Stimulated activated CD8-positive, alpha-beta memory T cell treated with anti-CD3 and anti-CD28 coated beads, Interleukin-7, amount 100 ng/mL, for 4 hours (primary cell): ENCODE results near the gene LETM1.

ENCODE experiments used
- DNase-seq, 2 donors: peaks; one replicate each; pipeline ENCODE4 v3.0.0-alpha.2; 2020; ENCODE audit warnings: low read depth in 2 of 2

The LETM1 gene

DNA sequence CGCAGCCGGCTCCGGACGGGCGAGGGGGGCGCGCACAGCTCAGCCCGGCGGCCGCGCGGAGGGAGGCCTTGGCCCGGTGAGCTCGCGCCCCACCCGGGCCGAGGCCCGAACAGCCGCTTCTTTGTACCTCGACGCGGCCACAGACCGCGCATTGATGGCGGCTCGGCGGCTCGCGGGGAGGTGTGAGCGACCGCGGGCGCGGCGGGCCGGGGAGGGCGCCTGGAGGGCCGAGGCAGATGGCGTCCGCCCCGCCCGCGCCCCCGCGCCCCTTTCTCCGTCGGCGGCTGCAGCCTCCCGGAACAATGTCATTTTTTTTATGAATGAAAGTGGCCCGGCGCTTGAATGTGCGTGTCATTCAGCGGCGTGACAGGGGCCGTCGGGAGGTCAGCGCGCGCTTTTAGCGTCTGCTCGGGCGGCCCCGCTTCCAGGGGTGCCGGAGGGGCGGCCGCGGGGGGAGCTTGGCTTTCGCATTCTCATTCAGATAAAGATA lies 61.1 kb downstream of the LETM1 start:
- DNase-seq, result no peak

DNA sequence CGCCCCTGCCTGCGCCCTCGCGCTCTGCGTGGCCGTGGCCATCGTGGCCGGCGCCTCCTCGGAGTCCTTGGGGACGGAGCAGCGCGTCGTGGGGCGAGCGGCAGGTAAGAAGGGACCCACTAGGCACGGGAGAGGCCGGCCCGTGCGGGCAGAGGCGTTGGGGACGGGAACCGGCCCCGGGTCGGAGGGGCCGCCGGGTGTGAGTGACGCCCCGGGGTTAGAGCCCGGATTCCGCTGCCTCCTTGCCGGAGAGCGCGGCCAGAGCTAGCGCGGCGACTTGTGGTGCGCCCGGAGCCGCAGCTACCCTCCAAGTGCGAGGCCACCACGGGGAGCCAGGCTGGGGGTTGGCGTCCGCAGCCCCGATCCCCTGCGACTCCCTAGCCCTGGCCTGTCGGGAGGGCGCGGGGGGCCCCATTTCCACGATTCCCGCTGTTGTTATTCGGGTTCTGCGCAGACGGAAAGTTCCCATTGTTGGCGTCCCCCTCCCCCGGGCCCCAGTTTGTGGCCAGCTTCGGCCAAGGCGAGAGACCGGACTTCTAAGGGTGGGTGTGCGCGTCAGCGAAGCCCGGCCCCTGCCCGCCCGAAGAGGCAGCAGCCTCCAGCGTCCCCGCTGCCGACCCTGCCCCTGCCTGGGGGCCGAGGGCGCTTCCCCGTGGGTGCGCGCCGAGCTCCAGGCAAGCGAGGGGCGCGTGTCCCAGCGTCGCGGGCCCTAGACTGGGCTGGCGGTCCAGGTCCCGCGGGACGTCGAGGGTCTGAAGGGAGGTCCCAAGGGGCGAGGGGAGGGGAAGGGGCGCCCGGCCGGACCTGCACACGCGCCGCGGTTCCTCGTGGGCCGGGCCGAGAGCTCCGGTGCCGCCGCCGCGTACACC lies 61.8 kb downstream of the LETM1 start:
- no peak for DNase-seq

DNA sequence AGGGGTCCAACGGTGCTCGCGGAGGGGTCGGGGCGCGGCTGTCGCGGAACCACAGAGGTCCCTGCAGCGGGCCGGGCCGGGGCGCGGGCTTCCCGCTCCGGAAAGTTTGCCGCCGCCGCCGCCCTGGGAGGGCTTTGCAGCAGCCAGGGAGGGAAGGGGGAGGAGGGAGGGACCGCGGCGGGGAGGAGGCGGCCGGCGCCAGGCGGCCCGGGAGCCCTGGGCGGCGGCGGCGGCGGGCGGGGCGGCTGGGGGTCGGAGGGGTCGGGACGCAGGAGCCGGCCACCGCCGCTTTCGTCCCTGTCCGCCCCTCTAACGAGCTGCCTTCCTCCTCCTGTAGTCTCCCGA lies 62.5 kb downstream of the LETM1 start:
- DNase-seq, result peak in 1 of 2 donors; percentile 14

DNA sequence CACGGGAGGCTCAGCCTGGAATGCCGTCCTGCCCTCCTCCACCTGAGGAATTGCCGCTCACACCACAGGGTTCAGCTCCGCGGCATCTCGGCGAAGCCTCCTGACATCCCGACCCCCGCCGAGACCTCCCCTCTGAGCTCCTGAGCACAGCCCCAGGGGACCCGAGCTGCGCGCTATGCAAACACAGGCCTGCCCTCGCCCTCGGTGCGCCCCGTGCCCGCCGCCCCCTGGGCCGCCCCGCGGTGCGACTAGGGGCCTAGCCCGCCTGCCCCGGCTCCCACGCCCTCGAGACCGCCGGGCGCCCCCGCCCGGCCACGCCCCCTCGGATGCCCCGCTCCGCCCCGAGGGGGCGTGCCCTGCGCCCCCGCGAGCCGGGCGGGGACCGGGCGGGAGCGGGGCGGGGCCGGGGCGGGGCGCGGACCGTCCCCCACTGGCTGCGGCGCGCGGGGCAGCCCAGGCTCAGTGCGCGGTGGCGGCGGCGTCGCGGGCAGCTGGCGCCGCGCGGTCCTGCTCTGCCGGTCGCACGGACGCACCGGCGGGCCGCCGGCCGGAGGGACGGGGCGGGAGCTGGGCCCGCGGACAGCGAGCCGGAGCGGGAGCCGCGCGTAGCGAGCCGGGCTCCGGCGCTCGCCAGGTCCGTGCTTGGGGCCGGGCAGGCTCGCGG lies 63.0 kb downstream of the LETM1 start, which contains the start of gene FGFR3:
Gene FGFR3 (plus strand): TSS at position 462 of the 664 bp plus-strand sequence. CDS start 642 bp downstream, outside the sequence.
- DNase-seq, result peak in 1 of 2 donors; percentile 36

DNA sequence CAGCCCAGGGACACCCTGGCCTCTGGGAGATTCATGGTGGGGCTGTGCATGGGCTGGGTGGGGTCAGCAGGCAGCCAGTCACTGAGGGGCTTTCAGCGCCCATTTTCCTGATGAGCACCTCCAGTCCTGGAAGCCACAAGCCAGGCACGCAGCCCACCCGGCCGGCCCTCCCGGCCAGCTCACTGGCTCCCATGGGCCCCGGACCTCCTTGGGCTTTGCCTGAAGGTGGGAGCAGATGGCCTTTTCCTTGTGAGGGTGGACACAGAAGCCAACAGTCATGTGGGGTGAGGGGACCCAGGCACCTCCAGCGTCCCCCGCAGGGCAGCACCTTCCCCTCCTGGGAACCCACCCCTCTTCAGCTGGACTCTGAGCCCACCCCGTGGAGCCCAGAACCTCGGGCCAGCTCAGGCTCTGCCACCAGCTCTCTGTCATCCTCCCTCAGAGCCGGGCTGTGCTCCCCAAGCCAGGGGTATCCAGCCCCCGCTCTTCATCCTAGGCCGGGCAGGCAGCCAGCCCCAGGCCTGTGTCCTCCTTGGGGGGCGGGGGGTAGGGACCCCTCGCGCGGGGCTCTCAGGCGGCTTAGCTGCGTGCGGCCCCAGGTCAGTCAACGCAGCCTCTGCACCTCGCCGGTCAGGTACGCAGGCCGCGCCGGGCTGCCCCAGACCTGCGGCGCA lies 63.7 kb downstream of the LETM1 start:
- no peak for DNase-seq

DNA sequence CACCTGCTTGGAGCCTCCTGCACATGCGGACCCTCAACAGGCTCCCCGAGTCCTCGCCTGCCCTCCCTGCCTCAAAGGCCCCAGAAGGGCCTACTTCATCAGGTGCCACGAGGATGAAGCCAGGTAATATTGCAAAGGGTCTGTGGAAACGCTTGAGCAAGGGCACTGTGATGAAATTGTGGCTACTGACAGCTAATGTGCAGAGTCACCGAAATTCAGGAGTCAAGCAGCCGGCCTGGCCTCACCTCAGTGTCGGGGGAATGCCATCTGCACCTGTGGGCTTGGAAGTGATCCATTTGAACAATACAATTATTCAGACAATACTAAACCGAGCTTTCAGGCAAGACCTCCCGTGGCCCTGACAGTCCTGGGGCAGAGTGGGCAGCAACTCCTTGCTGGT lies 66.0 kb downstream of the LETM1 start:
- no peak for DNase-seq

DNA sequence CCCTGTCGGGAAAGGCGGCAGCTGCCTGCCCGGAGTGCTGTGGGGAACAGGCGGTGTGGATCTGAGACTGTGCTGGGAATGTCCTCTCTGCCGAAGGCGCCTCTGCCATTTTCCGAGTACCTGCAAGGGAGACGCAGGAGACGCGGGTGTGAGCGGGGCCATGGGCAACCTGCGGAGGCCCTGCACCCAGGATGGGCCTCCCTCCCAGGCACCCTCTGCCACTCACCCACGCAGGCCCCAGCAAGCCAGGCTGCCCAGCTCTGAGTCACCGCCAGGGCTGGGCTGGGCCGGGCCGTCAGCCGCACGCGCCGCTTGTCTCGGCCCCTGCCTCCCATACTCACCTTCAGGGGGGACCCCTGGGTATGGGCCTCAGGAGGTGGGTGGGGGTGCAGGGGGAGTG lies 66.4 kb downstream of the LETM1 start:
- DNase-seq, result no peak

DNA sequence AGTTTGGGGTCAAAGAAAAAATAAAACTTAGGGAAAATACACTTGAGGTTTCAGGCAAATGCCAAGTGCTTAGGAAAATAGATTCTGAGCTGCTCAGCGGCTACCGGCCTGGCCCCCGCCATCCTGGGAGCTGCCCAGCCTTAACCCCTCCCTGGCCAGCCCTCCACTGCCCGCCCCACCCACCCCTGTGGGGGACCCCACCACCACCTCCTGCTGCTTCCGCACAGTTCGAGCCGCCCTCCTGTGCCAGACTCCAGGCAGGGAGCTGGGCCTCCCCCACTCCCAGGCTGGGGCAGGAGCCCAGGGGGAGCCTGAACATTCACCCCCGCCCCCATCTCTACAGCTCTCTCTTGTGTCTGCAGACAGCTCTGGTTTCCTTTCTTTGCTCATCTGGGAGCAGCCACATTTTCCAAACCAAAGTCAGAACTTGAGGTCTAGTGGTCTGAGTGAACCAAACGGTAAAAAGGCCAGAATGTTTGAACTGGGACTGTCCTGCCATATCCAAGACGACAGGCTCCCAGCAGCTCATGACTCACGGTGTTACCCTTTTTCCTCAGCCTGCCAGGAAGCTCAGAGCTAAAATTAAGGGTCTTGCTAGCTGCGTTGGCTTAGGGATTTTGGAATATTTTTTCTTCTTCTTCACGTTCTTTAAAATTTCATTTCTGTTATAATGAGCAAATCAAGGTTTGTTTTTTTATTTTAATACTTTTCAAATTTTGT lies 67.5 kb downstream of the LETM1 start:
- no peak for DNase-seq

DNA sequence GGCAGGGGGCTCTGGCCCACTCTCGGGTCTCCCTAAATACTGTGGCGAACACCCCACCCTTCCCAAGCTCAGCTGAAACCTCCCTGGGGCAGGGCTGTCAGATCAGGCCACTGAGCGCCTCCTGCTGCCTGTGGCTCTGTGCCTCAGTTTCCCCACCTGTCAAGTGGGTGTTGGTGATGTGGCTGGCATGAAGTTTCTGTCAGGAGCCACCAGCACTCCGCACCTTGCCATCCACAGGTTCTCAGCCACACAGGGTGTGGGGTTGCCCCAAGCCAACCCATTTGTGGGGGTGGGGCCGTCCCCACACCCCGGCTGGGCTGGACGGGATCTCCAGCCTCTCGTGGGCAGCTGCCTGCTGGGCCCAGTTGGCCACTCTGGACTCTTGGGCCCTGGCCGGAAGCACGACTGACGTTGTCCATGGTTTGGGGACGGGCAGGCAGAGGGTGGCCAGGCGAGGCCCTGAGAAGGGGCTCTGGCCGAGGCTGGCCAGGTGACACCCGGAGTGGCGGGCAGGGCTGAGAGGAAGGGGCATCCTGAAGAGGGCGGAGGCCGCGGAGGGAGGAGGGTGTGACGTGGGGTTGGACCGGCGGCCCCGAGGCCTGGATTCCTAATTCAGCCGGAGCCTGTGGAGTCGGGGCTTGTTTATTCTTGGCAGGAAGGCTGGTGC lies 68.4 kb downstream of the LETM1 start:
- DNase-seq, result no peak

DNA sequence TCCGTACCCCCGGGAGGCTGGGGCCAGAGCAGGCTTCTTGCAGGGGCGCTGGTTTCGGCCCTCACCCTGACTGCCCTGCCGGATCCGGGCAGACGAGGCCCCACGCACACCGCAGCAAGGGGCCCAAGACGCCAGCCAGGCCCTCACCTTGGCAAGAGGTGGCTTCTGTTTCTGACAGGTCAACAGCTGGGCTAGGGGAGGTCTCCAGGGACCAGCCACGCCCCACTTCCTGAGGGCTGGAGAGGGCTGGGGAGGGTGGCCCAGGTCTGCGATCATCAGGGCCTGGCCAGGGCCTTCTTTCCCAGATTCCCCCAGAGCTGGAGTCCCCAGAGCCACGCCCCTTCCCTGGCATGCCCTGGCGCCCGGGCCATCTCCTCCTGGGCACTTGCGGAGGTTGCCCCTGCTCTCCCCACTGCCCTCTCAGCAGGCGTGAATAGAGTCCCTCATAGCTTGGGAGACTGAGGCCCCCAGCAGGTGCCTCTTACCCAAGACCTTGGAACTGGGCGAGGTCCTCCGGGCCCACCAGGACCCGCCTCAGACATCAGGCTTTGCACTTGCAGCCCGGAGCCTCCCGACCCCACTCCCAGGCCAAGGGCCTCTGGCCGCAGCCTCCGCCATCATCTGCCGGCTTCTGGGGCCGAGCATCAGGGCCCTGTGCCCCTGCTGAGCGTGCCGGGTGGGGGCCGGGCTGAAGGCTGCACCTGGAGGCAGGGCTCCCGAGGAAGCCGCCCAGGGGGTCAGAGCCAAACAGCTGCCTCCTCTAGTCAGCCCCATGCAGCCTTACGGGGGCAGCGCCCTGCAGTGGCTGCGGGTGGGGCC lies 69.2 kb downstream of the LETM1 start:
- DNase-seq, result no peak

DNA sequence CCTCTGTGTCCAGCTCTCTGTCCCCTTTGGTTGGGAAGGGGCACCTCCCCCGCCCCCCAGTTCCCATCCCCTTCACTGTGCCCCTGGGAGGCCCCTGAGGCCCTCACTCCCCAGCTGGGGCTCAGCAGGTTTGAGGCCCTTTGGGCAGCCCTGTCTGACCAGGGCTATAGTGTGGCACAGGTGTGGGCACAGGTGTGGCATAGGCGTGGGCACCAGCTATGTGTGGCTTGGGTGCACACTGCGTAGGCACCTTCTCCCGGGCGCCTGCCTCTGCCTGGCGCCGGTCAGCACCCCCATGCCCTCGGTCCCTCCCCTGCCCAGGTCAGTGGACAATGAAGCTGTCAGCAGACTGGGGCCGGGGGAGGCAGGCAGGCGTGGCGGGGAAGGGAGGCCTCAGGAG lies 70.4 kb downstream of the LETM1 start:
- no peak for DNase-seq

DNA sequence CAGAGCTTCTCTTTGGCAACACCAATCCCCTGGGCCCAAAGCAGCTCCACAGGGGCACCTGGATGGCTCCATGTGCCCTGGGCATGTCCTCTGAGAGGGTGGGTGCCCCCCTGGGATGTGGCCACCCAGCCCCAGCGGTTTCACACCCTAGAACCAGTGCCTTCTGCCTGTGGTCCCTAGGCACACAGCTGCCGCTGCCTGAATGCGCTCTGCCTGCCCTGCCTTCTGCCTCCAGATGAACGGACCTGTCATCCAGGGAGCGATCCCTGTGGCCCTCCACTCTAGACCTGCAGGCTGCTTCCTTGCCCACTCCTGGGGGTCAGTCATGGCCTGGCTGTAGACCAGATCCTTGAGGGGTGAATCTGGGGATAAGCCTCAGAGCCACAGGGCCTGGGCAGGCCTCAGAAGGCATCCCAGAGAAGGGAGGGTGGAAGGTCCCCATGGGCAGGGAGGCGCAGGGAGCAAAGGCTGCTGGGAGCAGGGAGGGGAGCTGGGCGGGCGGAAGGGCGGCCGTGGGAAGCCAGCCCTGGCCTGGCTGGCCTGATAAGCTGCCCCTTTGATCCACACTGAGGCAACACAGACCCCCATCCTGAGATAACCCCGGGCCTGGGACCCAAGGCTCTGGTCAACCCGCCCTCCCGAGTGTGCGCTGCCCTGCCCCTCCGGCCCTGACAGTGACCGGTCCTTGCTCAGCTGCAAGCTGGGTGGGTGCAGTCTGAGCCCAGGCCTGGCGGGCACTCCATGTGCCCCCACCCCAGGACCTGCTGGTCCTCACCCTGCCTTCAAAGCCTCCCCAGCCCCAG lies 71.0 kb downstream of the LETM1 start:
- DNase-seq, result no peak

DNA sequence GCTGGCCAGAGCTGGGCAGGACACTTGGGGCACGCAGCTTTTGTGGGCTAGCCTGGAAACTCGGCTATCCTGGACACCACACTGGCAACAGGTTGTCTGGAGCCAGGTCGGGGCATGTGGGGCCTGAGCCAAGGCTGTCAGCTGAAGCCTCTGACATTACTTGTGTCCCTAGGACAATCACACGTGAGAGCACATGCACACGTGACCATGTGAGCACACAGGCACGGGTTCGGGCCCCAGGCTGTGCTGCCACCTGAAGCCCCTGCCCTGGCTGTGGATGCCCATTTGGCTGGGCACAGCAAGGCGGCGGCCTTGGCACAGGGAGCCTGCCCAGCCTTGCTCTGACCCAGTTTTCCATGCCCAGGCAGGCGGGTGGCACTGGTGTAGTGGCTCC lies 71.6 kb downstream of the LETM1 start:
- DNase-seq, result no peak

DNA sequence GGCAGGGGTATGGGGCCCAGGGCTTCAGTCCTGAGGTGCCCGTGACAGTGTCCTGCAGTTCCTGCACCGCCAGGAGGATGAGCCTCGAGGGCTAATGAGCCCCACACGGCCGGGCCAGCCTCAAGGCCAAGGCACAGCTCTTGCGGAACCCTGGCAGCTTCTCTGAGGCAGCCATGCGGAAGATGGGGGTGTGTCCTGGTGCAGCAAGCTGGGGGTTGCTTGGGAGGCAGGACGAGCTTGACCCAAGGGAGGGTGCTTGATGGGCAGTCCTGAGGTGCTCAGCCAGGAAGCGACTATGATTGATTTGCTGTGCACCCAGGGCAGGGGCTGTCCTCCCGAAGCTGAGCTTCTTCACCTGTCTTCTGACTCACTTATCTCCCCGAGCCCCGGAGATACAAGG lies 72.0 kb downstream of the LETM1 start:
- no peak for DNase-seq

DNA sequence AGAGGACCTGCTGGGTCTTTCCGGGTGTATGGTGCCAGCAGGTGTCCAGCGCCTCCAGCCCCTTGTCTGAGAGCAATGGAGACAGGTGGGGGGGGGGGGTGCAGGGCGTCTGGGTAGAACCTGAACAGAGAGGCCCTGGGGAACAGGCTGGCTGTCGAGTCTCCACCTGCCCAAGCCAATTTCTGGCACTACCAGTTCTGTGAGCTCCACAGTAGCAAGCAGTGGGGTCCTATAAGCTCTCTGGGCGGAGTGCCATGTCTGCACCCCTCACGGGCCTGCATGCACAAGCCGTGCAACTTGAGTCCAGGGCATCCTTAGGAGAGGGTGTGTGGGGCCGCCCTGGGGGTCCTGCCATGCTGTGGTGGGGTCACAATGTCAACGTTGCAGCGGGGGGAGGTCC lies 72.9 kb downstream of the LETM1 start:
- no peak for DNase-seq

DNA sequence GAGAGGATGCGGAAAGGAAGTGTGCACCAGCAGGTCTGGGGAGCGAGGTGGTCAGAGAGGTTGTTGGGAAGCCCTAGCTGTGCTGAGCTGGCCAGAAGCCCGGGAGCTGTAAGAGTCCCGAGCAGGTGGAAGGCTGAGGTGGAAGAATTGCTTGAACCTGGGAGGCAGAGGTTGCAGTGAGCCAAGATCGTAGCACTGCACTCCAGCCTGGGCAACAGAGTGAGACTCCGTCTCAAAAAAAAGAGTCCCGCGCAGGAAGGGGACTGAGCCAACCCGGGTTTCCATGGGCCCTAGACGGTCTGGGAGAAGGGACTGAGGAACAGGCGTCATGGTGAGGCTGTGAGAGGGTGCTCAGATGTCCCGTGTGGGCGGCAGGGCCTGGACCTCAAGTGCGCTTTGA lies 75.5 kb downstream of the LETM1 start:
- no peak for DNase-seq

DNA sequence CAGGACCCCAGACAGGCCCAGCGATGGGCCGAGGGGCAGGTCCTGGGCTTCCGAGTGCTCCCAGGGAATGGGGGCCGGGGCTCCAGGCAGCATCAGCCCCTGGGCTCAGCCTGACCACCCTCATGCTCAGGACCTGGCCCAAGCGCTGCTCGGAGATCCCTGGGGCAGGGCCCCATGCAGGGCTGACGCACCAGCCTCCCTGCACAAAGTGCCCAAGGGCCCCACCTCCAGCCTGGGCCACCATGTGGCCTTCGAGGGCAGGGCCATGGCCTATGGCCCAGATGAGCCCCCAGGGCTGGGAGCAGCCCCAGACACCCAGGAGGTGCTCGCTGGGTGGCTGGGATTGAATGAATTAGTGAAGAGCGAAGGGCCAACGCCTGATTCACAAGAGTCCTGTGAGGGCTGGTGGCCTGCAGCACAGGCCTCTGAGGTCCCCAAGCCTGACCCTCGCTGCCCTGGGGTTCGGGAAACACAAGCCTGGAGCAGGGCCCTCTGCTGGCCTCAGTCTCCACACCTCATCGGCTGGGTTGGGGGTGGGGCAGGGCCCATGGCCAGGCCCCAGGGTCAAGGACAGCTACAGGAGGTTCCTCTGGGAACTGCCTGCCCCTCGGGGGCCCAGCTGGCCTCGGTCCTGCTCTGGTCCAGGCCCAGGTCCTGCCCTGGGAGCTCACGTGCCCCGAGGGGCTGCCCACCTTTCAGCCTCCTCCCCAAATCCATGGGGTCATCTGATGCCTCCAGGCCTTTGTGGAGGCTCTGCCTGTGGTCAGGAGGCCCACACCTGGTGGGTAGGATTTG lies 76.2 kb downstream of the LETM1 start:
- no peak for DNase-seq

DNA sequence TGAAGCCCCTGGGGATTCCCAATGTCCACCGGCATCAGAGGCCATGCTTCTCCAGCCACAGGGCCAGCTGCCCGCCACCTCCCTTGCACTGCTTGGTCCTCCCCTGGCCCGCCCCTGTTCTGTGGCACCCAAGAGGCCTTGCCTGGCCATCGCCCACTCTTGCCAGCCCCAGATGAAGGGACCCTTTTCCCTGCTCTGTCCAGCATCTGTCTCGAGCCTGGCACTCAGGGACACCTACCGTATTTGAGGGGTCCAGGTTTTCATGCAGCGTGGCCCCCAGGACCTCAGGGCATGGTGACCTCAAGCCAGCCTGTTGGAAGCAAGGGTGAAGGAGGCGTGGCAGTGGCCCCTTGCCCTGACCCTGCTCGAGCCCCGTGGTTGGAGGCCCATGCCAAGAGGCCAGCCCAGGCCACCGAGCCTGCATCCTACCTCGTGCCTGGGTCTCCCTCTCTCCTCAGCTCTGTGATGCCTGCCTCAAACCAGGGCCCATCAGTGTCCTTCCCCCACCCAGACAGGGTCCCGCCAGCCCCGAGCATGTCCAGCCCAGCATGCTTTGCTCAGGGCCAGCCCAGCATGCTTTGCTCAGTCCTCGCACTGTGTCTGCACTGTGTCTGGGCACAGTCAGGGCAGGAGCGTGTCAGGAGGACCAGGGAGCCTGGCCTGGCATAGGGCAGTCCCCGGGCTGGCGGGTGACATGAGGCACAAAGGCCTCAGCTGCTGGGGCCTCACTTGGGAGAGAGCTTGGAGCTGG lies 77.1 kb downstream of the LETM1 start:
- DNase-seq, result no peak
